ENCODE measurements around the gene GDF10. TPM values are rescaled to one million over a fixed set of nuclear protein-coding genes. Genes with fewer than 3 reads are reported as not detected.

GDF10 gene
- total and polyA plus RNA-seq, 2 of the 8 experiments (the other 6 are each of a cell fraction or from before 2014, with no cell fraction given): 0.19 to 0.32 TPM

- Histone ChIP-seq H3K23ac (ENCODE audit: insufficient read length) (no peak overlapping the region), H2BK15ac (ENCODE audit: low read length) (no peak overlapping the region), H3K4ac (replicated peaks; ENCODE audit: insufficient read length, low read depth, low read length) (no peak overlapping the region), H3K36me3 (ENCODE audit: control insufficient read depth in 2 of 4, insufficient read depth in 4 of 4, low read length in 3 of 4) (no peaks in the 10 kb centered on the region), H3K56ac (replicated peaks; ENCODE audit: insufficient read length, low read depth, low read length) (no peak overlapping the region), H3K23me2 (ENCODE audit: low read depth, low read length) (no peaks in the 10 kb centered on the region), H3K79me2 (ENCODE audit: control insufficient read depth in 1 of 2, insufficient read depth in 2 of 2, low read length in 2 of 2) (no peaks in the 10 kb centered on the region), H3K9ac (replicated peaks in 1 of 4; ENCODE audit: extremely low read depth in 1 of 4, low read depth in 3 of 4, low read length in 3 of 4) (no peak overlapping the region), H4K91ac (replicated peaks; ENCODE audit: insufficient read length, low read length) (no peak overlapping the region), H3K18ac (ENCODE audit: extremely low read depth, low read length) (no peak overlapping the region), H3K27ac (ENCODE audit: low read depth, low read length) (no peak overlapping the region), H4K5ac (ENCODE audit: insufficient read length, low read depth, low read length) (no peak overlapping the region), H2BK20ac (ENCODE audit: low read length) (no peak overlapping the region), H3K4me1 (replicated peaks in 1 of 4; ENCODE audit: control insufficient read depth in 3 of 4, insufficient read depth in 4 of 4, low read length in 3 of 4) (no peaks in the 10 kb centered on the region; a peak in 2 of 7 replicates), H2BK120ac (replicated peaks; ENCODE audit: low read depth, low read length) (no peak overlapping the region), H3K14ac (ENCODE audit: insufficient read length) (no peak overlapping the region), H2AK5ac (ENCODE audit: low read depth, low read length) (no peak overlapping the region), H4K8ac (ENCODE audit: extremely low read depth, insufficient read depth, low read length) (no peak overlapping the region), H3K27me3 (replicated peaks in 1 of 4; ENCODE audit: control insufficient read depth in 3 of 4, extremely low read depth in 1 of 4, insufficient read depth in 3 of 4, low read length in 3 of 4) (no peaks in the 10 kb centered on the region), H3K9me3 (ENCODE audit: insufficient read depth in 2 of 2, low read depth in 1 of 2, low read length in 1 of 2) (no peaks in the 10 kb centered on the region), H3K79me1 (ENCODE audit: low read depth, low read length) (no peaks in the 10 kb centered on the region), H2AFZ (ENCODE audit: low read length) (no peak overlapping the region), H3K4me3 (ENCODE audit: extremely low read depth in 1 of 4, insufficient read depth in 2 of 4, low read depth in 3 of 4, low read length in 4 of 4) (no peak overlapping the region), H4K20me1 (replicated peaks in 1 of 2; ENCODE audit: control insufficient read depth in 1 of 2, insufficient read depth in 2 of 2, low read length in 2 of 2) (no peaks in the 10 kb centered on the region), H3K4me2 (ENCODE audit: insufficient read depth in 1 of 2, low read depth in 2 of 2, low read length in 2 of 2) (no peak overlapping the region), H2BK5ac (ENCODE audit: low read depth, low read length) (no peak overlapping the region), H2BK12ac (ENCODE audit: low read depth, low read length) (no peak overlapping the region)
- WGBS, 2 experiments (ENCODE audit: extremely low coverage in 1 of 2, insufficient coverage in 1 of 2, insufficient read length in 1 of 2, insufficient replicate concordance in 2 of 2, low coverage in 1 of 2, low lambda C conversion rate in 2 of 2, missing lambda C conversion rate in 1 of 2): 94% methylated on average over 21 of the region's 36 CpGs; no CpG with 5 or more reads in 1 of the 2 experiments
- FAIRE-seq (no peak), DNase-seq (ENCODE audit: low read depth in 1 of 2, low spot score in 2 of 2) (no peak)
- ChIA-PET CTCF (ENCODE audit: partially characterized antibody) (interaction anchor here (0.6 to 14.6 kb wide), 3 partner anchors 13 to 91 kb away, joined by 3 to 132 read pairs (median 3); no protein-coding TSS in a partner anchor), POLR2A (ENCODE audit: partially characterized antibody) (no interaction called here)
- TF ChIP-seq SIRT6 (IDR thresholded peaks at IDR 0.05; ENCODE audit: low read length) (no peak), KDM1A (IDR thresholded peaks at IDR 0.05; ENCODE audit: borderline replicate concordance, low read length) (no peak), RAD21 (IDR thresholded peaks at IDR 0.05 in 1 of 2, conservative IDR thresholded peaks at IDR 0.05 in 1 of 2; ENCODE audit: low read depth in 2 of 2, low read length in 2 of 2) (no peak), JUN (IDR thresholded peaks at IDR 0.05; ENCODE audit: low read depth, low read length) (no peak), SUZ12 (IDR thresholded peaks at IDR 0.05; ENCODE audit: low read length) (no peak), TAF1 (IDR thresholded peaks at IDR 0.05; ENCODE audit: low read depth, low read length) (no peak), POLR2A (IDR thresholded peaks at IDR 0.05; ENCODE audit: control extremely low read depth in 1 of 2, low read depth in 2 of 2, low read length in 2 of 2) (no peak), RNF2 (IDR thresholded peaks at IDR 0.05; ENCODE audit: borderline replicate concordance, low read depth, low read length, missing control alignments, poor library complexity, severe bottlenecking) (no peak), USF2 (IDR thresholded peaks at IDR 0.05; ENCODE audit: low read length) (no peak), GTF2F1 (IDR thresholded peaks at IDR 0.05; ENCODE audit: borderline replicate concordance, low read depth, low read length) (no peak), RBBP5 (IDR thresholded peaks at IDR 0.05; ENCODE audit: borderline replicate concordance, low read depth, low read length) (no peak)
Observed at GRCh38 chr10:47348661-47349470, 48.9 kb downstream of the GDF10 start.
